Cardiac fibroblast (primary cell): Measurements from ENCODE around the gene TPSD1.
"Not testable (repeated sequence)": the region's sequence is repeated elsewhere in the genome, so short reads cannot be mapped to it uniquely, and the experiment has no call there.

Experiments
- DNase-seq, 2 donors: peaks; one replicate each; pipeline versions ENCODE4 v3.0.0 to v3.0.0-alpha.2; 2010; ENCODE audit warnings: low read depth in 2 of 2
- H3K4me3 ChIP-seq, 2 donors: replicated peaks in 1 of 2; 1 replicate in 1 of 2; 2 replicates in 1 of 2; pipeline ENCODE4 v1.5.1; 2011; ENCODE audit warnings: low read depth in 2 of 2, low read length in 2 of 2, mild to moderate bottlenecking in 2 of 2, moderate library complexity in 1 of 2
- CTCF ChIP-seq: IDR thresholded peaks from one replicate; pipeline ENCODE4 v1.5.1; 2011; ENCODE audit warnings: low read depth, mild to moderate bottlenecking, low read length, inconsistent platforms

TPSD1 gene

GRCh38 chr16:1262210-1262845 lies 6.5 kb downstream of the TPSD1 start:
- H3K4me3 ChIP-seq: no peak overlapping the region
- no peak for DNase-seq
- no peak for TF ChIP-seq CTCF

- TF ChIP-seq CTCF: no peak
- DNase-seq: no peak
- H3K4me3 ChIP-seq: no peak overlapping the region
Measured at GRCh38 chr16:1262846-1263221, 7.0 kb downstream of the TPSD1 start.

GRCh38 chr16:1263591-1264344 lies 7.9 kb downstream of the TPSD1 start:
- H3K4me3 ChIP-seq: no peak overlapping the region
- DNase-seq: no peak
- TF ChIP-seq CTCF: no peak

GRCh38 chr16:1264345-1265089 lies 8.6 kb downstream of the TPSD1 start:
- no peak overlapping the region for H3K4me3 ChIP-seq
- DNase-seq: no peak
- TF ChIP-seq CTCF: no peak

GRCh38 chr16:1265090-1265630 lies 9.3 kb downstream of the TPSD1 start:
- H3K4me3 ChIP-seq: no peak overlapping the region
- no peak for DNase-seq
- TF ChIP-seq CTCF: no peak

- DNase-seq: no peak
- TF ChIP-seq CTCF: no peak
Measured at GRCh38 chr16:1265826-1266225, 10.0 kb downstream of the TPSD1 start.

GRCh38 chr16:1269418-1269817 lies 13.5 kb downstream of the TPSD1 start:
- not testable (repeated sequence) for DNase-seq

More at GRCh38 chr16:1265826-1266225, 10.0 kb downstream of the TPSD1 start:
- H3K4me3 ChIP-seq: no peak overlapping the region

More at GRCh38 chr16:1269418-1269817, 13.5 kb downstream of the TPSD1 start:
- H3K4me3 ChIP-seq: not testable (repeated sequence)
